HG02943 (cell line): ENCODE results near the gene GXYLT2.

ENCODE experiments used
- ATAC-seq: cut with Tn5 transposase; IDR thresholded peaks from one replicate; pipeline ENCODE4 v1.9.1; 2021; ENCODE audit warnings: mild to moderate bottlenecking, low read depth, moderate library complexity; ENCODE audit not compliant: unreplicated experiment

The GXYLT2 gene

DNA sequence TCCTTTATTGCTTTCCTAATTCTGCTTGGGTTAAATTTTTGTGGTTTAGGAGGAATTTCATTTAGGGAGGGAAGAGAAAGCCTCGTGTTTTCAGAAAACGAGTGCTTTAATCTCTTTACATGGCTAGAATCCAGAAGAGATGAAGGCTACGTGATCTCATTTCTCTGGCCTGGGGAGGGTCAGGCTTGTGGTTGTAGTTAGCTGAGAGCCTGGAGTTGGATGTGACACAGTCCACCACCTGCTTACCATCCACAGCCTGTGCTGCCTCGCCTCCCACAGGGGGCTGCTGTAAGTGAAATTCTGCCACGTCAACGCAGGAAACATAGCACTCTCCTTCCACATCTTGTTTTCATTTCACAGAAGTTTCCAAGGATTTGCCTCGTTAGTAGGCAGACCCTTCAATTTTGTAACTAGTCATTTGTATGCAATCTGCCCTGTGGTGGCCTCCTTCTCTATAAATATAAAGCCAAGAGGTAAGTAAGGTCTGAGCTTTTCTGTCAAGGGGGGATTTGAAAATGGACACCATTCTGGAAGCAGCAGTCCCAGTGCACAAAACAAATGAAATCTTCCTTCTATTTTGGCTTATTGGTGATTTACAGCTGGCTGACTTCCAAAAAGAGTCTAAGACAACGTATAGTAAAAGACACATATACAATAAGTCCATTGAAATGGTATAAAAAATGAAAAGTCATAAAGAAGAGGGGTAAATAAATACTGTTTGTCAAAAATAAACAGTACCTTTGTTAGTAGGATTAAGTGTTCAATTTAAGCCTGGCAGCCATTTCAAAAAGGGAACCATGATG lies 3.4 kb downstream of the GXYLT2 start:
- ATAC-seq: no peak

DNA sequence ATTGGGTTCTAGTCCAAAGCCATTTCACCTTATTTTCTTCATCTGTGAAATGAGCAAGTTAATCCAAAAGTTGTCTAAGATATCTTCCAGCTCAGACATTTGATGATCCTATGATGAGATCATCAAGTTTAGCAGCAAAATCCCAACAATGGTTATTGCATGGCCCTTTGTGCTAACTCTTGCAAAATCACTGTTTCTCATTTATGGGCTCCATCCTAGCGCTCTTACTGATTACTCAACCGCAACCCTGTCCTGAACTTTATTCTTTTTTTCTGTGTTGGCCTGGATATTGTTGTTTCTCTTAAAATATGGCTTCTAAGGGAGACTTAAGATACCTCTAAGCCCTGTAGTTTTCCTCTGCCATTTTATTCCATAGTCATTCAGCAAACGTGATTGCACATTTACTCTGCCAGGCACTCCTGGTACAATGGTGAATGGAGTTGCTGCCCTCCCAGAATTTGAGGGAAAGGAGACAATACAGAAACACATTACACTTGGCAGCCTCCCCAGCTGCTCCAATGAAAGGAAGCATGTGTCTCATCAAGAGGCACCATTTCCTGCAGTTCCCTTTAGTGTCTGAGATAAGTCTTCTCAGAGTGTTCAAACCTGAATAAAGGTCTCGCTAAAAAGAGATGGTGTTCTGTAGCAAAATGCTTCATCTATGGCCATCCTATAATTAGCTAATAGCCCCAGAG lies 4.4 kb downstream of the GXYLT2 start:
- ATAC-seq: no peak

DNA sequence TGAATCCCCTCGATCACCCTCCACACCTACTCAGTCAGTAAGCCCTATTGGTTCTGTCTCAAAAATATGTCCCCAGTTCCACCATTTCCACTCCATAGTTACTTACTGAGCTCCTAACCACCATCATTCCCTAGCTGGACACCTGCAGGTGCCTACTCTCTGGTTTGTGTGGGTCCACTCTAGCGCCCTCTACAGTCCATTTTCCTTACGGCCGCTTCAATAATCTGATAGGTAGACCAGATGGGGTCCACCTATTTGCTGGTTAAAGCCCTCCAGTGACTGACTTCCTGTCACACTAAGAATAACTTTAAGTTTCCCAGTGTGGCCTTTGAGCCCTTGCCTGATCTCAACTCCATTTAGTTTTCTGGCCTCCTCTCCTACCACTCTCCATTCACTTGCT lies 5.0 kb downstream of the GXYLT2 start:
- ATAC-seq: no peak

DNA sequence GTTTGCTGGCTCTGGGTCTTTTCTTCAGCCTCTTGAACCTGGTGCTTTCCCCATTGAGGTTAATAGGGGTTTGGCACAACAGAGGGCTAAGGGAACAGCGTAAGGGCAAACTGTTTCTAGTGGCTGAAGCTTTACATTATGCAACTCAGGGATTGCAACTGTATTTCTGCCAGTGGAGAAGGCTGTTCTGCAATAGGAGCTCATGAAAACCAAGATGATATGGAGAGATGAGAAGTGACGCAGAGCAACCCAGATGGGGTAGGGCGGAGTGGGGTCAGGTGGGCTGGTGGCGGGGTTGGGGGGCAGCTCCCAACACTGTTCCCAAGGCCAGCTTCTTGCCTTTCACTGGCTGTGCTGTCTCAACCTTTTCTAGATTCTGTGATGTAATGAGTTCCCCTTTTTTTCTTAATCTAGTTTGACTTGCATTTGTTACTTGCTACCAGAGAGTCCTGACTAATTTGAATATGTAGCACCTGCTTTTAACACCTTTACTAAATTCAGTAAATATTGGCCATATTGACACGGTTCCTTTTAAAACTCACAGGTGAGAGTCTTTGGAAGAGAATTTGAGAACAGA lies 7.2 kb downstream of the GXYLT2 start:
- no peak for ATAC-seq

DNA sequence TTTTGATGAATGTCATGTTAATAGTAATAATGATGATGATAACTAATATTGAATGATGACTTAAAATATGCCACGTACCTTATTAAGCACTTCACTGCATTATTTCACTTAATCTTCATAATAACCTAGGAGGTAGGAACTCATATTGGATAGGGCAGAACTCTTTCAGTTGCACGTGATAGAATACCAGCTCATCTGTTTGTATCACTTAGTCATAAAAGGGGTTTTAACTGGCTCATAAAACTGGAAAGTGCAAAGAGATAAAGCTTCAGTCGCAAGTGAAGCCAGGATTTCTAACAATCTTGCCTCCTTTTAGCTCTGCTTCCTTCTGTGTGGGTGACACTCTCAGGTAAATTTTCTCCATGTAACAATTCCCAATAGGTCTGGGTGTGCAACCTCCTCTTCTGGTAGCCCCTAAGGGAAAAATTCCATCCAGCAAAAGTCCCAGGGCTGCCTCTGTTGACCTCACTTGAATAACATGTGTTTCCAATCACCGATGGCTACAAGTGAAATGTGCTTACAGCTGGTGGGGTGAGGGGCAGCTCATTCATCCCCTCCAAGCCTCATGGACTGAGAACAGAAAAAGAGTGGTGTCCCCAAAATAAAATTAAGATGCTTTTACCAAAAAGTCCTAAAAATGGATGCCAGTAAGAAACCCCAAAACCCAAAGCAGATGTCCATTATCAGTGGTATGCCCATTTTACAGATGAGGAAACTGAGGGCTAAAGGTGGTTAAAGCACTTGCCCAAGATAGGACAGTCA lies 9.3 kb downstream of the GXYLT2 start:
- ATAC-seq: no peak

DNA sequence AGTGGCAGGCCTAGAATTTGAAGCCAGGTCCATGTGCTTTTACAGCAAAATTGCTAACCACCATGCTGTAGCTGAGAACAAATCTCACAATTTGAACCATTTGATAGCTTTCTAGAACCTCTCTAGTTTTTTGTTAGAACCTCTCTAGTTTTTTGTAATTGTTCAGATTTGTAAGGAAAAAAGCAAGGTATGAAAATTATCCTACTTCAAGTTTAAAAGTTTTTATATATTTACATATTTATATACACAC lies 9.8 kb downstream of the GXYLT2 start:
- no peak for ATAC-seq

DNA sequence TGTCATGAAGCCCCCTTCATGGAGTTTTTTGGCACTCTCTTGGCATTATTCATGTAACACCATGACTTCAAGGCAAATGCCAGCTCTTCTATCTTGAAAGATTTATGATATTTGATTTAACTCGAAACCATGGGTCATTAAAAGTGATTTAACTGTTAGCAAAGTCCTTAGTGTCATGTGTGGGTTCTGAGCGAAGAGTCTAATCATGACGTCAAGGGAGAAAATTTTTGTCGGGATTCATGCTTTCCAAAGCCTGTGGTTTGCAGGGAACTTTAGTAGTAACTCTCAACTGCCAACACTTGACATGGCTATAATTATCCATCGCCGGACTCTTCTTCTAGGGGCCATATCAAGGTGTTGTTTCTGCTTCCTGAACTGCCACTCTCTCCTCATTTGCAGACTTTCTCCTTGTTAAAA lies 11.5 kb downstream of the GXYLT2 start:
- ATAC-seq: no peak

DNA sequence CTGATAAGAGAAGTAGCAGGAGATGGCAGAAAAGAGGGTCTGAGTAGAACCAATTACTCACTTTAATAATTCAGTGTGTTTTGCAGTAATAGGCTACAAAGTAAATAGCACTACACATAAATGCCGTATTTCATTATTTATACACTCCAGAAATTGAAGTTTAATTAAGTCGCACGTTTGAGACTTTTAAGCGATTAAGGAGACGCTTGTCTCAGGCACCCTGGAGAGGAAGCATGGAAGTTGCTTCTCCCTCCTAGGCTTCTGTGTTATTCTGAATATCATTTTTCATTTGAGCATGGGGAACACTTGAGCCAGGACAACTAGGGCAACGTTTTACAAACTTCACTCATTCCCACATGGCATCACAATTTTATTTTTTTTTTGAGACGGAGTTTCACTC lies 12.2 kb downstream of the GXYLT2 start:
- no peak for ATAC-seq

DNA sequence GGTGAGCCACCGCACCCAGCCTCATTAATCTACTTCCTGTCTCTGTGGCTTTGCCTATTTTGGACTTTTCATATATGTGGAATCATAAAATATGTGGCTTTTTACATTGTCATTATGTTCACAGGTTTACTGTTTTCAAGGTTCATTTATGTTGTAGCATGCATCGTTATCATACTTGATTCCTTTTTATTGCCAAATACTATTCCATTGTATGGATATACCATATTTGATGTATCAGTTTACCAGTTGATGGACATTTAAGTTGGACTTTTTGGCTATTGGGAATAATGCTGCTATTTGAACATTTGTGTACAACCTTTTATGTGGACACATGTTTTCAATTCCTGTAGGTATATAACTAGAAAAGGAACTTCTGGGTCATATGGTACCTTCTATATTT lies 14.0 kb downstream of the GXYLT2 start:
- ATAC-seq: no peak

DNA sequence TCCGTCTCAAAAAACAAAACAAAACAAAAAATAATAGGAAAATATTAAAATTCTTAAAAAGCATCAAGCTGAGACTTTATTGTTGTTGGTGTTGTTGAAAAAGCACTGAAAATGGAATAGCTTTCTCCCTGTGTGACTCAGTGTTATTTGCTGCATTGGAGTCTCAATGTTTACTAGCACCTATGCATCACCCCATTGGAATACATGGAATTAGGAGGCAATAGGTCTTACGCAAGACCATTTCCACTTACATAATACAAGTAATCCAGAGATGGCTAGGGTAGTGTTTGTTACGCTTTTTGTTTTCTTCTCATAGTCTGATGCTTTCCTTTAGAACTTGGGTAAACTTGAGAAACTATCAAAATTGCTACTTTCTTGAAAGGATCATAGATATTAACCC lies 15.2 kb downstream of the GXYLT2 start:
- no peak for ATAC-seq

DNA sequence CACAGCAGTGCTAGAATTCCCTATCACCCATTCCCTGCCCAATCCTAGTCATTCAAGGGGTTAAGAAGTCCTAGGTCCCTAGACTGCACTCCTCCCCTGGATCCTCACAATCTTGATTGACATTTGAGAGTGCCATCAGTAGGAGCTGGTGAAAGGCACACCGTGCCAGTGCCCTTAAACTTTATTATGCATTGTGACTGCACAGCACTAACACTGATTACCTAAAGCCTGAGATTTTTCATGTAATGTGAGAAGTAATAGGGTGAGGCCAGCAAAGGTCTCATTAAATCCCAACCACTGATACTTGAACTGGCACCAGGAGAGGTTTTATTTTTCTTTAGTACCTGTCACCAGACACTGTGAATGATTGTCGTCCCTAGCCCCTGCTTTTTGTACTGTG lies 16.3 kb downstream of the GXYLT2 start:
- ATAC-seq: no peak

DNA sequence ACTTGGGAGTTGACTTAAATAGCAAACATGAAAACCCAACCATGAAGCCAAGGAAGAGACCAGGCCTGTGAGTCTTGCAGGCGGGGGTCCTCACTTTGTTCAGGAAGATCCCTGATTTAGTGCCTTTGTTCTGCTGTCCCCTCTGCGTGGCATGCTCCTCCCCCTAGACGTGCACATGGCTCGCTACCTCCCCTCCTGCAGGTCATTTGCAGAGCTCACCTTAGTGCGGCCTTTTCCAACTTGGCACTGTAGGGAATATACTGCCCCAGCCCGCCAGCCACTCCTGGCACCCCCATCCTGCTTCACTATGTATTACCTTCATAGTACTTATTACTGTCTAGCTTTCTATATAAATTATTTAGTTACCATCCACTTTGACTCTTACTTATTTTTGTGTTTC lies 18.3 kb downstream of the GXYLT2 start:
- ATAC-seq: no peak

DNA sequence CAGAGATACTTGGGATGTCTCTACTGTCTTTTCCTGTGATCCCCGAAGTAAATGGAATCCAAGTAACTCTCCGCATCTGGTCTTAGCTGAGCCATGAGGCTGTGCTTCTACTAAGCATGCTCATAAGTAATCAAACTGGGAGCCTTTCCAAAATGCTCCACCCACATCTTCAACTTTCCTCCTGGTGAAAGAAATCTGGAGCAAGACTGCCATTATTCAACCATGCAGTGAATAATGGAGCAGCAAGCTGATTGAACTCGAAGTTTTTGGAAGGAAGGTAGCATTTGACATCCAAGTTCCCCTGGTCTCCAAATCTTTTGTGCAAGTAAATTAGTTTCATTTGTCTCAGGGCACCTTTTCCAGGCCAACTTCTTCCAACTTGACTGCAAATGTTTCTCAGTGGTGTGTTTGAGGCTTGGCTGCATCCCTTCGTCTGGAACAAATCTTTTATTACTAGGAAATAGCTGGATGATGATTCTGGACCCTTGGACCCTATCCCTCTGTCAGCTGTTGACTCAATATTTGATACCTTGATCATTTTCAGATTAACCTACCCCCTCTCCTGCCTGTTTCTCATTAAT lies 19.4 kb downstream of the GXYLT2 start:
- no peak for ATAC-seq

DNA sequence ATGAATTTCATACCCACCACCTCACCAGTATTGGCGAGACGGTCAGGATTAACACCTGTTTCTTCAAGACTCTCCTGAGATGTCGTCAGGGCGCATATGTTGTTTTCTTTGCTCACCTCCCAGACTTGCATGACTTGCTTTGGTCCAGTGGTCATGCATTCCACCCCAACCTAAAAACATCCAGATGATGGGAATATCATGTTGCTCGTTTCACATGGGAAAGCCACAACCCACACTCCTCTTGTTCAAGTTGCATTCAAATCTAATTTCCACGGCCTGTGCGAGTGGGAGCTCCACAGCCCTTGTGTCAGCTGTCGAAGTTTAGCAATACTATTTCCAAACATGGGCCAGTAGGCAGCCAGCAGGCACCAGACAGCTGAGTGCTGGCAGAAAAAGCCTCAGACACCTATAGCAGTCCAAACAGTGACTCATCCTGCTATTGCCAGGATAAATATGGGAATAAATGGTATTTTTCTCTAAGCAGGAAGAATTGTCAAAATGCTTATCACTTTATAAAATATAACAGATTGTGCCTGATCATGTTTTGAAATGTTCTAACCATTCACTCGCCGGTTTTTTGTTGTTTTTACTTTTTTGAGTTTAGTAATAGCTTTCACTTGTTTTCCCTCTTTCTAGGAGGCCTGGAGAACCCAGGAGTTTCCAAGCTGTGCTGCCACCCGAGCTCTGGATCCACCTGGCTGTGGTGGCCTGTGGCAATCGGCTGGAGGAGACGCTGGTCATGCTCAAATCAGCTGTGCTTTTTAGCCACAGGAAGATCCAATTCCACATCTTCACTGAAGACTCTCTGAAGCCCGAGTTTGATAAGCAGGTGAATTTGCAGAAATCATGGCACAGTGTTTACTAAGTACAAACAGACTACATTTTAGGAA lies 20.1 kb downstream of the GXYLT2 start:
- ATAC-seq: no peak

DNA sequence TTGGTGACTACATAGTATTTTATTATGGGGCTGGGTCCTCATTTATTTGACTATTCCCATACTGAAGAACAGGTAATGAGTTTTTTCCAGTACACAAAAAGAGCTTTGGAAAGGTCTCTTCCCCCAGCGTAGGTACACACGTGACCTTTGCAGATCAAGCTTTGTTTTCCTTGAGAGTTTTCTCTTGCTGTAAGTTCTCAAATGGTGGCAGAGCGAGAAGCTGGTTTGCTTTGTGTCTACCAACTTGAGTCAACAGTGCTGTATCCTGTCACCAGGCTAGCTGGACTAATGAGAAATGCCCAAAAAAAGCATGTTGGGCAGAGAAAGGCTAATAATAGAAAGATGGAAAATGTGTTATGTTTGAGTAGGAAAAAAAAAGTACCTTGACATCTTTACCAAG lies 21.7 kb downstream of the GXYLT2 start:
- ATAC-seq: no peak

DNA sequence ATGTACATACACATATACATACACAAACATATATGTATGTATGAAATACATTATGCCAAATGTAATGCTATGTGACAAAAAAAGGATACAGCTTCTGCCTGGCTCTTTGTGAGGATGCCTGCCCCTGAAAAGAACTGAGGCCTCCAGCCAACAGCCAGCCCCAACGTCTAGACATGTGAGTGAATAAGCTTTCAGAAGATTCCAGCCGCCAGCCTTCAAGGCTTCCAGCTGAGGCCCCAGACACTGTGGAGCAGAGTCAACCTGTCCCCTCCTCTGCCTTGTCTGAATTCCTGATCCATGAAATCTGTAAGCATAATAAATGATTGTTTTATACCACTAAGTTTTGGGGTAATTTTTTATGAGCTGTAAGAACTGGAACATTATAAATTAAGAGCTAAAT lies 24.7 kb downstream of the GXYLT2 start:
- ATAC-seq: no peak

DNA sequence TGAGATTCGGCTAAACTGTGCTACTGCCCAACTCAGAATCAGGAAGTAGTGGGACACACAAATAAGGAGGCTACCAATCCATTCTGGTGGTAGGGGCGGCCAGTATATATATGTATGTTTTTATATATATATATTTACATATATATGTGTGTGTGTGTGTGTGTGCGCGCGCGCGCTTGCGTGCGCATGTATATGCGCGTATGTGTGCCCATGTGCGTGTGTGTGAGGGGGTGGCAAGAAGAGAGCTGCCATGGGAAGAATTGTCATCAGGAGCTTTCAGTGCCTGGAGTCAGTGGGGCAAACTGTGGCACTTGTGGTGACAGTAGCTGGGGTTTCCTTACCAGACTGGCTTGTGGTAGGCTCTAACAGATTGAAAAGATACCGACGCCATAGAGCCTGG lies 26.5 kb downstream of the GXYLT2 start:
- ATAC-seq: no peak

DNA sequence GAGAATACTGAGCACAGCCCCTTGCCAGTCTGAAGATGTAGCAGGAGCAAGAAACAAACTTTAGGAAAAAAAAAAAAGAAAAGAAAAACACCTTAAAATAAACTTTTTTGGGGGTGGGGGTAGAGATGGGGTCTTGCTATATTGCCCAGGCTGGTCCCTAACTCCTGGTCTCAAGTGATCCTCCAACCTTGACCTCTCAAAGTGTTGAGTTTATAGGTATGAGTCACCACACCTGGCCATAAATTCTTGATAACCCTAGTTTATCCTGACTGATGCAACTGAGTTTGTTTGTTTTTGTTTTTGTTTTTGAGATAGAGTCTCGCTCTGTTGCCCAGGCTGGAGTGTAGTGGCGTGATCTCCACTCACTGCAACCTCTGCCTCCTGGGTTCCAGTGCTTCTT lies 28.4 kb downstream of the GXYLT2 start:
- no peak for ATAC-seq

DNA sequence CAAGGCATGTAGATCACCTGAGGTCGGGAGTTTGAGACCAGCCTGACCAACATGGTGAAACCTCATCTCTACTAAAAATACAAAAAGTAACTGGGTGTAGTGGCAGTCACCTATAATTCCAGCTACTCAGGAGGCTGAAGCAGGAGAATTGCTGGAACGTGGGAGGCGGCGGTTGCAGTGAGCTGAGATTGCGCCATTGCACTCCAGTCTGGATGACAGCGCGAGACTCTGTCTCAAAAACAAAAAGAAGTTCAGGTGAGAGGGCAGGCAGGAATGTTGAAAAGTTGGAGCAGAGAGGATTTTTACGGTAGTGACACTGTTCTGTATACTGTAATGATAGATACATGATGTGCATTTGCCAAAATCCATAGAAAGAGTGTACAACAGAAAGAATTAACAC lies 31.7 kb downstream of the GXYLT2 start:
- ATAC-seq: no peak

DNA sequence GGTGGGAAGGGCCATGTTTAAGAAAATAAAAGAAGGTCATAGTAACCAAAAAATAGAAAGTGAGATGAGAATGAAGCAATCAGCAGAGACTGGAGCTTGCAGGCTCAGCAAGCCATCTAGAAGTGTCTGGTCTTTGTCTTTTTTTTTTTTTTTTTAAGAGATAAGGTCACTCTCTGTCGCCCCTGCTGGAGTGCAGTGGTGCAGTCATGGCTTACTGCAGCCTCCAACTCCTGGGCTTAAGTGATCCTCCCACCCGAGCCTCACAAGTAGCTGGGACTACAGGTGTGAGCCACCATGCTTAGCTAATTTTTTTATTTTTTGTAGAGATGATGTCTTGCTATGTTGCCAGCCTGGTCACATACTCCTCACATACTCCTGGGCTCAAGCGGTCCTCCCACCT lies 36.2 kb downstream of the GXYLT2 start:
- no peak for ATAC-seq
